Measurements from ENCODE around the gene MMD. TPM values are rescaled to one million over a fixed set of nuclear protein-coding genes. Genes with fewer than 3 reads are reported as not detected.

The MMD gene
- total and polyA plus RNA-seq, 2 of the 13 experiments (the other 11 are each of a cell fraction or from before 2014, with no cell fraction given): 121 to 225 TPM

- TF ChIP-seq NPAS2 (CRISPR knock-in tag; IDR thresholded peaks at IDR 0.05; ENCODE audit: borderline replicate concordance): no peak
- peak; percentile 87 for TF ChIP-seq FOXA3 (CRISPR knock-in tag; IDR thresholded peaks at IDR 0.05)
- peak; percentile 70 for TF ChIP-seq ZNF18 (CRISPR knock-in tag; IDR thresholded peaks at IDR 0.05; ENCODE audit: insufficient replicate concordance)
- no peak for TF ChIP-seq ZNF768 (CRISPR knock-in tag; IDR thresholded peaks at IDR 0.05)
- TF ChIP-seq MEF2D (CRISPR knock-in tag; IDR thresholded peaks at IDR 0.05): peak; percentile 52; the same call in 1 of the 2 replicates
- TF ChIP-seq DMAP1 (CRISPR knock-in tag; IDR thresholded peaks at IDR 0.05): peak; percentile 56; the same call in 1 of the 2 replicates
- TF ChIP-seq ZNF652 (CRISPR knock-in tag; IDR thresholded peaks at IDR 0.05; ENCODE audit: borderline replicate concordance, low read depth): no peak
- no peak for TF ChIP-seq TMF1 (CRISPR knock-in tag; IDR thresholded peaks at IDR 0.05; ENCODE audit: low read depth)
- peak; percentile 92 for TF ChIP-seq HNF4G (IDR thresholded peaks at IDR 0.05; ENCODE audit: borderline replicate concordance, low read depth, low read length)
- peak; percentile 82; the same call in 1 of the 2 replicates for TF ChIP-seq HNF4G (CRISPR knock-in tag; IDR thresholded peaks at IDR 0.05; ENCODE audit: borderline replicate concordance, low read depth)
- TF ChIP-seq DNMT3B (CRISPR knock-in tag; conservative IDR thresholded peaks at IDR 0.05): no peak
- no peak for TF ChIP-seq ZNF546 (CRISPR knock-in tag; conservative IDR thresholded peaks at IDR 0.05)
- no peak for TF ChIP-seq ZNF7 (CRISPR knock-in tag; IDR thresholded peaks at IDR 0.05)
- TF ChIP-seq DR1 (CRISPR knock-in tag; IDR thresholded peaks at IDR 0.05): no peak
- TF ChIP-seq ZNF329 (CRISPR knock-in tag; IDR thresholded peaks at IDR 0.05; ENCODE audit: low read depth): no peak
- no peak for TF ChIP-seq AGO2 (optimal IDR thresholded peaks at IDR 0.05; ENCODE audit: low read depth, low read length)
- TF ChIP-seq SCMH1 (CRISPR knock-in tag; IDR thresholded peaks at IDR 0.05; ENCODE audit: borderline replicate concordance): no peak
- peak; percentile 71 for TF ChIP-seq HNF1A (IDR thresholded peaks at IDR 0.05; ENCODE audit: low read depth)
- TF ChIP-seq HNF1A (CRISPR knock-in tag; IDR thresholded peaks at IDR 0.05; ENCODE audit: borderline replicate concordance): peak; percentile 56; the same call in 1 of the 2 replicates
- TF ChIP-seq ZSCAN29 (CRISPR knock-in tag; conservative IDR thresholded peaks at IDR 0.05): 0 out of 2 replicates have a peak, but pooled peaks have one; percentile 68
- TF ChIP-seq NR2C2 (CRISPR knock-in tag; IDR thresholded peaks at IDR 0.05; ENCODE audit: borderline replicate concordance): peak; percentile 31; the same call in 1 of the 2 replicates
- 0 out of 2 replicates have a peak, but pooled peaks have one; percentile 10 for TF ChIP-seq ZBTB7A (CRISPR knock-in tag; IDR thresholded peaks at IDR 0.05)
- no peak for TF ChIP-seq MTF2 (CRISPR knock-in tag; IDR thresholded peaks at IDR 0.05; ENCODE audit: borderline replicate concordance)
- TF ChIP-seq ZFAT (CRISPR knock-in tag; conservative IDR thresholded peaks at IDR 0.05): no peak
Observed at GRCh38 chr17:55433629-55434422, 12.2 kb upstream of the MMD start (continued).
